ENCODE data around the gene SENP1.
A peak's percentile ranks its signal among the peaks of the same experiment; 100 is the strongest.

SENP1 gene

DNA sequence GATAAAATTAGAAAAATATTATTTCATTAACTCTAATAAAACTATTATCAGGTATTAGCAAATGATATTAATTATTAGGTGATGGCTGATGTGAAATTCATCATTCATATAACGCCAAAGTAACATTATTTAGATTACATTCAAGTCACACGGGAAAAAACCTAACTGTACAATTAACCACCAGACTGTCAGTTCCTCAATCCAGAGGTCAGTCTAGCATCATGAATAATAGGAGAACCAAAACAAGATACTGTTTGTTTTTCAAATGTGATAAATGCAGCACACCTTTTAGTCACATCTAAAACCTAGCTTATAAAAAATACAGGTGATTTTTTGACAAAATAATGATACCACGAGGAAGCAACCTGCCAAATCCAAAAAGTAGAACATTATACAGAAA is 19.6 kb downstream of the SENP1 start:
- Mint-ChIP-seq H3K27me3 (ENCODE audit: low read depth) (no peaks in the 10 kb centered on the region), H3K27ac (no peak overlapping the region), H3K4me3 (no peak overlapping the region), H3K9me3 (no peaks in the 10 kb centered on the region), H3K36me3 (ENCODE audit: low read depth) (peaks cover 33% of the 10 kb centered on the region), H3K4me1 (ENCODE audit: low read depth) (peaks cover 2% of the 10 kb centered on the region)

DNA sequence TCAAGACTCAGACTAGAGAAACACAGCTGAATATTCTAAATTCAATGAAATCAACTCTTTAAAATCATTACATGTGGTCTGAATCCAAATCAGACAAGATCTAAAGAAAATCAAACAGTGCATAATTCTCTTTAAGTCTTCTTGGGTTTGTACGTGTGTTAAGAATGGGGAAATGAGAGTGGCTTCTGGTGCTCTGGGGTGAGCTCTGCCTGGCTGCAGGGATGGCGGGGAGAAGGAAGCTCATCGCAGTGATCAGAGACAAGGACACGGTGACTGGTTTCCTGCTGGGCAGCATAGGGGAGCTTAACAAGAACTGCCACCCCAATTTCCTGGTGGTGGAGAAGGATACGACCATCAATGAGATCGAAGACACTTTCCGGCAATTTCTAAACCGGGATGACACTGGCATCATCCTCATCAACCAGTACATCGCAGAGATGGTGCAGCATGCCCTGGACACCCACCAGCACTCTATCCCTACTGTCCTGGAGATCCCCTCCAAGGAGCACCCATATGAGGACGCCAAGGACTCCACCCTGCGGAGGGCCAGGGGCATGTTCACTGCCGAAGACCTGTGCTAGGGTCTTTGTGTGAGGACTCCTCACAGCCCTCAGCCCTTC is 20.9 kb downstream of the SENP1 start:
- H3K4me3 Mint-ChIP-seq, result no peak overlapping the region
- H3K4me1 Mint-ChIP-seq (ENCODE audit: low read depth), result peaks cover 2% of the 10 kb centered on the region
- no peaks in the 10 kb centered on the region for H3K9me3 Mint-ChIP-seq
- H3K27me3 Mint-ChIP-seq (ENCODE audit: low read depth), result no peaks in the 10 kb centered on the region
- H3K27ac Mint-ChIP-seq, result no peak overlapping the region
- H3K36me3 Mint-ChIP-seq (ENCODE audit: low read depth), result peaks cover 28% of the 10 kb centered on the region

DNA sequence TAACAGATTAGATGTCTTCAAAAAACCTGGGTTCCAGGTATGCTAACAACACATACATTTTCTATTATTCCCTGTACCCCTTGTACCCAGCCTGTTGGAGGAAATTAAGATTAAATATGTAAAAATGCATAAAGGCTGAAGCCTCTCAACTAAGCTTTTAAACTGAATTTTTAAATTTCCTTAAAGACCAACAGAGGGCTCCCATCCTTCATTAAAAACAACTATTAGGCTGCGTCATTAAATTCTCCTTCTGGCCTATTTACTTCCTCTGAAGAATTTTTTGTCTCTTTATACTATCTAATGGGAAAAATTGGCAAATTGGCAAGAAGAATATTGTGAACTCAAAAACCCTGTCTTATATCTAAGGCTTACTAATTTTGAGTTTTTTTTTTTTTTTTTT is 21.8 kb downstream of the SENP1 start:
- no peak overlapping the region for H3K27ac Mint-ChIP-seq
- no peaks in the 10 kb centered on the region for H3K27me3 Mint-ChIP-seq (ENCODE audit: low read depth)
- H3K36me3 Mint-ChIP-seq (ENCODE audit: low read depth), result peaks cover 28% of the 10 kb centered on the region
- no peaks in the 10 kb centered on the region for H3K9me3 Mint-ChIP-seq
- no peak overlapping the region for H3K4me3 Mint-ChIP-seq
- H3K4me1 Mint-ChIP-seq (ENCODE audit: low read depth), result peaks cover 2% of the 10 kb centered on the region

- Mint-ChIP-seq H3K27me3 (ENCODE audit: low read depth) (no peaks in the 10 kb centered on the region), H3K4me3 (no peak overlapping the region), H3K36me3 (ENCODE audit: low read depth) (peaks cover 30% of the 10 kb centered on the region), H3K4me1 (ENCODE audit: low read depth) (peaks cover 2% of the 10 kb centered on the region), H3K27ac (no peak overlapping the region), H3K9me3 (no peaks in the 10 kb centered on the region)
Observed at GRCh38 chr12:48080821-48081220, 25.1 kb downstream of the SENP1 start.

DNA sequence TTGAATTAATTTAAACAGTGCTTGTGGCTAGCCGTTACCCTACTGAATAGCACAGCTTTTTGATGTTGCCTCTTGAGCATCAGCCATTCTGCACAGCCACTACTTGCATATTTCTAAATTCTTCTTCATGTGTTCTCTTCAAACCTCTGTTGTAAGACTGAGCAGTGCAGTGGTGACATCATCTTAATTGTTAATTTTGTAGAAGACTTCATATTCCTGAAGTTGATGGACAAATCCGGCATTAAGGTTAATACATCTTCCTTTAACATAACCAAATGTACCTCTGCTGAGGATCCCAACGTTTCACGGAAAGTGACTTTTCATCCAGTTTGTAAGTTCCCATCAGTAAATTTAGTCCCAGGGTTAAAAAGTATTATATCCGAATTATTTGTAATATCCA is 25.6 kb downstream of the SENP1 start:
- Mint-ChIP-seq H3K4me1 (ENCODE audit: low read depth) (peaks cover 5% of the 10 kb centered on the region), H3K36me3 (ENCODE audit: low read depth) (peaks cover 35% of the 10 kb centered on the region), H3K27me3 (ENCODE audit: low read depth) (no peaks in the 10 kb centered on the region), H3K4me3 (no peak overlapping the region), H3K27ac (no peak overlapping the region), H3K9me3 (no peaks in the 10 kb centered on the region)

GRCh38 chr12:48078901-48079300 is 27.0 kb downstream of the SENP1 start:
- no peak overlapping the region for H3K27ac Mint-ChIP-seq
- no peak overlapping the region for H3K4me3 Mint-ChIP-seq
- H3K27me3 Mint-ChIP-seq (ENCODE audit: low read depth), result no peaks in the 10 kb centered on the region
- peaks cover 5% of the 10 kb centered on the region for H3K4me1 Mint-ChIP-seq (ENCODE audit: low read depth)
- H3K9me3 Mint-ChIP-seq, result no peaks in the 10 kb centered on the region
- peaks cover 32% of the 10 kb centered on the region for H3K36me3 Mint-ChIP-seq (ENCODE audit: low read depth)

- Mint-ChIP-seq H3K9me3 (no peaks in the 10 kb centered on the region), H3K4me1 (ENCODE audit: low read depth) (peaks cover 3% of the 10 kb centered on the region), H3K27me3 (ENCODE audit: low read depth) (no peaks in the 10 kb centered on the region), H3K36me3 (ENCODE audit: low read depth) (peaks cover 23% of the 10 kb centered on the region), H3K4me3 (no peak overlapping the region), H3K27ac (no peak overlapping the region)
Observed at GRCh38 chr12:48077111-48077510, 28.8 kb downstream of the SENP1 start.

DNA sequence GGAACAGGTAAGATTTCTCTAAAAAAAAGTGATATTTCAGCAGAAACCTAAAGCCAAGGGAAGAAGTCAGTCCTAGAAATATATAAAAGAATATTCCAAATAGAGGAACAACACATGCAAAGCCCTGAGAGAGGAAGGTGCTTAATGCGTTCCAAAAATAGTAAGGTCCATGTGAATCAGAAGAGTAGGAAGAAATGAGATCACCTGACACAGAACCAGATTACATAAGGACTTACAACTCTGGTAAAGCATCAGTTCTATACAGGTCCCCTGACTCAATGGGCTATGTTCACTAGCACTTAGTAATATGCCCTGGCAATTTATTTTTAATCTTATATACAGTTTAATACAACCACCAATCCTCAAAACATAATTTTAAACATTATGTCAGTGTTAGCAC is 30.0 kb downstream of the SENP1 start:
- peaks cover 3% of the 10 kb centered on the region for H3K4me1 Mint-ChIP-seq (ENCODE audit: low read depth)
- peaks cover 26% of the 10 kb centered on the region for H3K36me3 Mint-ChIP-seq (ENCODE audit: low read depth)
- no peaks in the 10 kb centered on the region for H3K27me3 Mint-ChIP-seq (ENCODE audit: low read depth)
- no peak overlapping the region for H3K27ac Mint-ChIP-seq
- H3K9me3 Mint-ChIP-seq, result no peaks in the 10 kb centered on the region
- H3K4me3 Mint-ChIP-seq, result no peak overlapping the region

DNA sequence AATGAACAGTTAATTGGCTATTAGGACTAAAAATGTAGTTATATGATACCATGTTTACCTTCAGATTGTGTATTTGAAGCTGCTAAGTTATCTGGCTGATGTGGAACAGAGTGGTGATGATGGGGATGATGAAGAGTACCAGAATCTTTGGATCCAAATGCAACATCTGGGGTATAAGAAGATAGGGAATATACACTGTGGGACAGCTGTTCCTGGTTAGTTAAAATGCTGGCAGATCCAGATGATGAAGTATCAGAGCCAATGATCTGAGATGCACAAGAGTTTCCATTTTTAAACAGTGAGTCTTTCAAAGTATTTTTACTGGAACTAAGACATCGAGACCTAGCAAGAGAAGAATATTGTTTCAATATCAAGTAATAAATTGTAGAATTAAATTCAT is 31.6 kb downstream of the SENP1 start:
- Mint-ChIP-seq H3K27ac (no peak overlapping the region), H3K9me3 (no peaks in the 10 kb centered on the region), H3K4me3 (no peak overlapping the region), H3K4me1 (ENCODE audit: low read depth) (peaks cover 3% of the 10 kb centered on the region), H3K27me3 (ENCODE audit: low read depth) (no peaks in the 10 kb centered on the region), H3K36me3 (ENCODE audit: low read depth) (peaks cover 37% of the 10 kb centered on the region)

GRCh38 chr12:48072266-48072665 is 33.6 kb downstream of the SENP1 start:
- Mint-ChIP-seq H3K4me1 (ENCODE audit: low read depth) (peaks cover 7% of the 10 kb centered on the region), H3K36me3 (ENCODE audit: low read depth) (peaks cover 39% of the 10 kb centered on the region), H3K4me3 (no peak overlapping the region), H3K27ac (no peak overlapping the region), H3K9me3 (no peaks in the 10 kb centered on the region), H3K27me3 (ENCODE audit: low read depth) (no peaks in the 10 kb centered on the region)

GRCh38 chr12:48071808-48072207 is 34.1 kb downstream of the SENP1 start:
- H3K27me3 Mint-ChIP-seq (ENCODE audit: low read depth), result no peaks in the 10 kb centered on the region
- peaks cover 38% of the 10 kb centered on the region for H3K36me3 Mint-ChIP-seq (ENCODE audit: low read depth)
- no peaks in the 10 kb centered on the region for H3K9me3 Mint-ChIP-seq
- no peak overlapping the region for H3K27ac Mint-ChIP-seq
- peaks cover 8% of the 10 kb centered on the region for H3K4me1 Mint-ChIP-seq (ENCODE audit: low read depth)
- H3K4me3 Mint-ChIP-seq, result no peak overlapping the region

- H3K4me1 Mint-ChIP-seq (ENCODE audit: low read depth), result peaks cover 7% of the 10 kb centered on the region
- H3K4me3 Mint-ChIP-seq, result no peak overlapping the region
- peak overlapping the region; percentile 32 for H3K27ac Mint-ChIP-seq
- no peaks in the 10 kb centered on the region for H3K9me3 Mint-ChIP-seq
- H3K36me3 Mint-ChIP-seq (ENCODE audit: low read depth), result peaks cover 37% of the 10 kb centered on the region
- H3K27me3 Mint-ChIP-seq (ENCODE audit: low read depth), result no peaks in the 10 kb centered on the region
Observed at GRCh38 chr12:48070731-48071130, 35.1 kb downstream of the SENP1 start.

DNA sequence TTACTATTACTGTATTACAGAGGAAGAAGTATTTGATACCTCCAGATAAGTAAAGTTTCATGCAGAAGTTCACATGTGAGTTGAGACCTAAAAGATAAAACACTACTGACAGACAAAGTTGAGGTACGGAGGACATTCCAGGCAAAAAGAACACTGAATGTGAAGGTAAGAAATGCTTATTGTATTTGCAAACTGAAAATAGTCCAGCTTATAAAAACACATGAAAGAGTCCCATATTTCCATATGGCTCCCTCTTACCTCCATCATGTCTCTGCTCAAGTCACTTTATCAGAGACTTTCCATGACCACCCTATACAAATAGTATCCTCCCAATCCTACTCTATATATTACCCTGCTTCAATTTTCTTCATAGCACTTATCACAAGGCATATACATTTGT is 35.8 kb downstream of the SENP1 start:
- peaks cover 38% of the 10 kb centered on the region for H3K36me3 Mint-ChIP-seq (ENCODE audit: low read depth)
- no peaks in the 10 kb centered on the region for H3K27me3 Mint-ChIP-seq (ENCODE audit: low read depth)

DNA sequence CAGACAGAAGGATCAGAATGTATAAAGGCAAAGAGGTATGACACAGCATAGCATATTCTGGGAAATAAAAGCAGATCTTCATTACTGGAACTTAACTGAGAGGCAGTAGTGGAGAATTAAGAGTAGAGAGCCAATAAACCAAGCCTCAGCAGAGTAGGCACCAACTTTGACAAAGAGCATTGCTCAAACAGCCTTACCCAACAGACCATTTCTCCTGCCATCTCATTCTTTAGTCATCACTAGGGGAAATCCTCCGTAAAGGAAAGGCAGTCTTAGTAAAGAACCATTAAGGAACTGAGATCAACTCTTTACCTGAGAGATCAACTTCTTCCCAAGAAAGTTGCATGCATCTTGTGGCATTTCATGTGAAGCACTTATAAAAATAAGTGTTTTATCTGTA is 36.6 kb downstream of the SENP1 start:
- no peaks in the 10 kb centered on the region for H3K9me3 Mint-ChIP-seq
- no peak overlapping the region for H3K27ac Mint-ChIP-seq
- no peaks in the 10 kb centered on the region for H3K27me3 Mint-ChIP-seq (ENCODE audit: low read depth)
- peaks cover 5% of the 10 kb centered on the region for H3K4me1 Mint-ChIP-seq (ENCODE audit: low read depth)
- peaks cover 42% of the 10 kb centered on the region for H3K36me3 Mint-ChIP-seq (ENCODE audit: low read depth)
- no peak overlapping the region for H3K4me3 Mint-ChIP-seq

More for the DNA sequence above, 35.8 kb downstream of the SENP1 start:
- no peaks in the 10 kb centered on the region for H3K9me3 Mint-ChIP-seq
- no peak overlapping the region for H3K4me3 Mint-ChIP-seq
- peaks cover 5% of the 10 kb centered on the region for H3K4me1 Mint-ChIP-seq (ENCODE audit: low read depth)
- H3K27ac Mint-ChIP-seq, result no peak overlapping the region

GRCh38 chr12:48068457-48068856 is 37.4 kb downstream of the SENP1 start:
- no peak overlapping the region for H3K4me3 Mint-ChIP-seq
- H3K27me3 Mint-ChIP-seq (ENCODE audit: low read depth), result no peaks in the 10 kb centered on the region
- H3K9me3 Mint-ChIP-seq, result no peaks in the 10 kb centered on the region
- no peak overlapping the region for H3K27ac Mint-ChIP-seq
- peaks cover 5% of the 10 kb centered on the region for H3K4me1 Mint-ChIP-seq (ENCODE audit: low read depth)
- H3K36me3 Mint-ChIP-seq (ENCODE audit: low read depth), result peaks cover 45% of the 10 kb centered on the region

All from T-helper 1 cell treated with Interleukin-12 subunit alpha and Interleukin-12 subunit beta and Interleukin-4 antibody, amounts not matched to agents 30 μg/mL and 1 μg/mL, for 36 hours (primary cell).